HFFc6 (cell line): Measurements from ENCODE around the gene JAK1. TPM values are rescaled to one million over a fixed set of nuclear protein-coding genes. Genes with fewer than 3 reads are reported as not detected.

ENCODE experiments used
- DNase-seq: peaks from one replicate; pipeline ENCODE4 v3.0.0-alpha.2; 2018
- H3K27ac Mint-ChIP-seq: 2 replicates; pipeline ENCODE4 v1.8.0; 2020; ENCODE audit warnings: mild to moderate bottlenecking, mixed read lengths
- H3K27me3 Mint-ChIP-seq: 2 replicates; pipeline ENCODE4 v1.8.0; 2021; ENCODE audit warnings: mild to moderate bottlenecking, moderate library complexity, mixed read lengths; ENCODE audit not compliant: insufficient read depth
- H3K36me3 Mint-ChIP-seq: 2 replicates; pipeline ENCODE4 v1.8.0; 2021; ENCODE audit warnings: low read depth, mixed read lengths
- H3K4me1 Mint-ChIP-seq: 2 replicates; pipeline ENCODE4 v1.8.0; 2020; ENCODE audit warnings: low read depth, mixed read lengths
- H3K4me3 Mint-ChIP-seq: 2 replicates; pipeline ENCODE4 v1.8.0; 2020; ENCODE audit warnings: mild to moderate bottlenecking, moderate library complexity, mixed read lengths
- H3K9me3 Mint-ChIP-seq: 2 replicates; pipeline ENCODE4 v1.8.0; 2020; ENCODE audit warnings: mild to moderate bottlenecking, mixed read lengths
- CTCF ChIP-seq: fragments of 200-600 bp; sonication (generic); IDR thresholded peaks from 2 replicates; pipeline ENCODE4 v1.5.0; 2021; ENCODE audit warnings: antibody characterized with exemption, mild to moderate bottlenecking
- total RNA-seq, 6 experiments: library from RNA; stranded (reverse); fragmentation: NEBNext Ultra II Directional; extraction: Animal tissue kit (Norgen Biotek cat#: 25700); gene quantifications; 2 replicates in 1 of 6; 3 replicates in 5 of 6; pipeline ENCODE4 v1.2.3, GENCODE V29; 2021

The JAK1 gene
- total RNA-seq, 6 experiments from 2014 or later: 90.0 to 104 (median 98.3) TPM

DNA sequence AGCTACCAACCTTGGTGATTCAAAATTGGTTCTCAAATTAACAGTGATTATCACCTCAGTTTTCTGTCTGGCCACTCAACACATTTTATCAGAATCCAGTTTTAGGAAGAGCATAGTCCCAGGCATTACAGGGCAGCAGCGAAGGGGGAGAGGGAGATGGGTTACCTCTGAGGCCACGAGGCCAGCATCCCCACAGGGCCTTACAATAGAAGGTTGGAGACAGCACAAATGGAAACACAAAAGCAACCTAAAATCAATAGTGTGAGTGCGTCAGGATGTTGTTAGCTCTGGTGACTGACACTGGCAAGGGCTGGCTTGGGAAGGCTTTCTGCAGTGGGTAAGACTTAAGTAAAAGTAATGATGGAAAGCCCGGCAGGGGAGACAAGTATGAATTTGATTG is 79.5 kb downstream of the JAK1 start:
- Mint-ChIP-seq H3K4me3 (no peak overlapping the region), H3K36me3 (no peaks in the 10 kb centered on the region), H3K4me1 (peaks cover 30% of the 10 kb centered on the region), H3K27me3 (no peaks in the 10 kb centered on the region; the same call in 1 of the 2 replicates), H3K9me3 (no peaks in the 10 kb centered on the region), H3K27ac (no peak overlapping the region)
- TF ChIP-seq CTCF: no peak
- no peak for DNase-seq

DNA sequence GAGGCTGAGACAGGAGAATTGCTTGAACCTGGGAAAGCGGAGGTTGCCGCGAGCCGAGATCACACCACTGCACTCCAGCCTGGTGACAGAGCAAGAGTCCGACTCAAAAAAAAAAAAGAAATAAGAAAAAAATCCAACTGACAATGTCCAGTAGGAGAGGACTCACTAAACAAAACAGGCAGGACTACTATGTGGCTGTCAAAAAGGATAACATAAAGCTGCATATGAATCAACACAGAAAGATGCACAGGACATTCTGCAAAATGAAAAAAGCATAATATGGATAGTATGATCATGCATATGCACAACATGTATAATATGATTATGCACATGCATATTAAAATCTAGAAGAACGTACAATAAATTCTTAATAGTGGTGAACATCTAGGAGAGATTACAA is 80.7 kb downstream of the JAK1 start:
- Mint-ChIP-seq H3K27ac (no peak overlapping the region), H3K4me1 (peaks cover 32% of the 10 kb centered on the region), H3K4me3 (no peak overlapping the region), H3K36me3 (no peaks in the 10 kb centered on the region), H3K27me3 (no peaks in the 10 kb centered on the region; the same call in 1 of the 2 replicates), H3K9me3 (no peaks in the 10 kb centered on the region)
- no peak for TF ChIP-seq CTCF
- no peak for DNase-seq

GRCh38 chr1:64884261-64885040 is 81.9 kb downstream of the JAK1 start:
- TF ChIP-seq CTCF: no peak
- H3K36me3 Mint-ChIP-seq: no peaks in the 10 kb centered on the region
- no peak overlapping the region for H3K4me3 Mint-ChIP-seq
- peaks cover 44% of the 10 kb centered on the region for H3K4me1 Mint-ChIP-seq
- H3K27ac Mint-ChIP-seq: peak overlapping the region; percentile 3; the same call in 1 of the 2 replicates
- DNase-seq: peak; percentile 30
- no peaks in the 10 kb centered on the region; the same call in 1 of the 2 replicates for H3K27me3 Mint-ChIP-seq
- H3K9me3 Mint-ChIP-seq: no peaks in the 10 kb centered on the region

DNA sequence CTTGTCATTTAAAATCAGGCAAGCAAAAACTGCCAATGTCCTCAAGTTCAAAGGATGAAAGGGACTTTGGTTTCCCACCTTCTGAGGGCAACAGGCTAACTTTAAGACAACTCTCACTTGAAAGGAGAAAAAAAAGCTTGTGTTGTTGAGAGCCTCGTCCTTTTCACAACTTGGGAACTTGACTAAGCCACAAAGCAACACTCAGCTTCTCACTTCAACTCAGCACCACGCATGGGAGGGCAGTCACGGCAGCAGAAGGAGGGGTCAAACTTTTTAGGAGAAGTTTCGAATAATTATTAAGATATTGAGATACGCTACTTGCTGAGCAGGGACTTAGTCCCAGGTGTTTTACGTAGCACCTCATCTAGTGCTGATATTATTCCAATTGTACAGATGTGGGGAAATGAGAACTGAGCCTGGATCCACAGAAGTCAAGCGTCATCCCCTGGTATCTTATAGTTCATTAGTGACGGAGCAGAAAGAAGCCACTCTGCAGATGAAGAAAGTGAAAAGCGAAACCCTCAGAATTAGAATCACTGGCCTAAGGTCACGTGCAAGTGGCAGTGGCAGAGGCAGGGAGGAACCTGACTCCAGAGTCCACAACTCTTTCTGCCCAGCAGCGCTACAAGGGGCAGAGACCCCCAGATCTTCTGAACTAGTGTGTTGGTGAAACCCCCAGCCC is 83.6 kb downstream of the JAK1 start:
- no peak overlapping the region for H3K27ac Mint-ChIP-seq
- H3K4me3 Mint-ChIP-seq: no peak overlapping the region
- DNase-seq: no peak
- no peaks in the 10 kb centered on the region; the same call in 1 of the 2 replicates for H3K27me3 Mint-ChIP-seq
- H3K36me3 Mint-ChIP-seq: no peaks in the 10 kb centered on the region
- no peaks in the 10 kb centered on the region for H3K9me3 Mint-ChIP-seq
- TF ChIP-seq CTCF: no peak
- H3K4me1 Mint-ChIP-seq: peaks cover 49% of the 10 kb centered on the region

- Mint-ChIP-seq H3K4me1 (peaks cover 49% of the 10 kb centered on the region), H3K9me3 (no peaks in the 10 kb centered on the region), H3K27me3 (no peaks in the 10 kb centered on the region; the same call in 1 of the 2 replicates), H3K36me3 (peaks cover 3% of the 10 kb centered on the region), H3K4me3 (no peak overlapping the region), H3K27ac (peak overlapping the region; percentile 64)
- TF ChIP-seq CTCF: no peak
- DNase-seq: peak; percentile 67
Measured at GRCh38 chr1:64881281-64881680, 85.1 kb downstream of the JAK1 start.
